Frontal cortex (tissue), 4 donors: ENCODE measurements around the gene DDX31. TPM values are rescaled to one million over a fixed set of nuclear protein-coding genes. Genes with fewer than 3 reads are reported as not detected.

Experiments used
- DNase-seq, 2 donors: peaks; one replicate each; pipeline ENCODE4 v3.0.0; 2012; ENCODE audit warnings: low spot score in 2 of 2
- FAIRE-seq: peaks from 2 replicates; lab custom pipeline; 2012; peaks lifted over from hg19 to GRCh38; lab: Jason Lieb, UNC
- total RNA-seq: library from RNA; depleted of rRNA; stranded (reverse); fragments of >200 nt; gene quantifications from one replicate; pipeline ENCODE4 v1.2.3, GENCODE V29; 2014
- donor health status: control.
- donor health status: control.
- donor health status: control.

Gene DDX31
- total RNA-seq, 1 donor from 2014 or later, result 7.3 TPM

- no peak for DNase-seq
- FAIRE-seq, result no peak
These were observed 112.6 kb downstream of the DDX31 start for GRCh38 chr9:132557159-132557558.

DNA sequence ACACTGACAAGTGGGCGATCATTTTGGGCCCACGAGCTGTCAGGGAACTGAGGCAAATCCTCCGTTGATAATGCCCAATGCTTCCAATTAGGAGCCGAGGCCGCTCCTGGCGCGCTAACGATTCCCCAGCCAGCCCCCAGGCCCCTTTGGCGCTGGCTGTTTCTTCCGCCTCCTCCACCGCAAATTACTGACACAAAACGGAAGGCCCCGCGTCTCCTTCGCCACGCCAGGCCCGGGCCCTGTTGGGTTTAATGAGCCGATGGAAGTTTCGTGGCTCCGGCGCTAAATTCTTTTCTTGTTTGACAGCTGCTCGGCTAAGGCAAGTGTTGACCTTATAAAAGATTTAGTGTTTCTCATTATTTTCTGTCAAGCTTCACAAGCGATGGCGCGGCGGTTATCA is 113.1 kb downstream of the DDX31 start:
- no peak for FAIRE-seq
- DNase-seq, result no peak

DNA sequence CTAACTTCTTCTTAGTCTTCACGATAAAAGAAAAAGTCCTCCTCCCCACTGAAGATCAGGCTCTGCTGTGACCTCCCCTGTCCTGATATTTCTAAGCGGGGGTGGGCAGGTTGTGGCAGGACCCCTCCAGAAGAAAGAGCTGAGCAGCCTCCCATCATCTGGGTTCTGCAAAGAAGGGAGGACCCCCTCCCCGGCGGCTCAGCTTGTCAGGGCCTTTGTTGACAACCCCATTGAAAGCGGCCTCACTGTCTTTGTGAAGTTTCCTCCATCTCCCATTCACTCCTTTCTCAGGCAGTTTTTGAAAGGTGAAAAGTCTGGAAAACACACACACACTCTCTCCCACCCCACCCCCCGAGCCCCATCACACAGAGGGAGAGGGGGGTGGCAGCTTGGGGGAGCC is 113.5 kb downstream of the DDX31 start:
- no peak for DNase-seq
- no peak for FAIRE-seq

- FAIRE-seq, result no peak
- no peak for DNase-seq
These were observed 114.3 kb downstream of the DDX31 start for GRCh38 chr9:132555528-132555927.

GRCh38 chr9:132554755-132555154 is 115.0 kb downstream of the DDX31 start:
- no peak for DNase-seq

GRCh38 chr9:132552041-132552440 is 117.7 kb downstream of the DDX31 start:
- FAIRE-seq, result no peak
- DNase-seq, result no peak

More at GRCh38 chr9:132554755-132555154, 115.0 kb downstream of the DDX31 start:
- no peak for FAIRE-seq

DNA sequence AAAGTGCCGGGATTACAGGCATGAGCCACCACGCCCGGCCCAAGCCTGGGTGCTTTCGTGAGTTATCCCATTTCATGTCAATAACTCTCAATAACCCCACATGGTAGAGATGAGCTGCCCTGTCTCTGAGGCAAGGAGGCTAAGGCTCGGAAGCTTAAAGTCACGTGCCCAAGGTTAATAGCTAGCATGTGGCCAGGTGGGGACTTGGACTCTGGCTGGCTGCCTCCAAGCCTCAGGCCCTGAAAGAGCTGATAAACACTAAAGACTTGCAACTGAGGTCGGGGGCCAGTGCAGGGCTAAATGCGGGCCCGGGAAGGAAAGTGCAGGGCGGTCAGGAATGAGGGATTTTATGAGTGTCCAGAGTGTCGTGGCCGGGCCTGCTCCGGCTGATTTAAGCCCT is 118.2 kb downstream of the DDX31 start:
- DNase-seq (no peak), FAIRE-seq (no peak)

- no peak for DNase-seq
- no peak for FAIRE-seq
These were observed 120.8 kb downstream of the DDX31 start for GRCh38 chr9:132548751-132549640.

DNA sequence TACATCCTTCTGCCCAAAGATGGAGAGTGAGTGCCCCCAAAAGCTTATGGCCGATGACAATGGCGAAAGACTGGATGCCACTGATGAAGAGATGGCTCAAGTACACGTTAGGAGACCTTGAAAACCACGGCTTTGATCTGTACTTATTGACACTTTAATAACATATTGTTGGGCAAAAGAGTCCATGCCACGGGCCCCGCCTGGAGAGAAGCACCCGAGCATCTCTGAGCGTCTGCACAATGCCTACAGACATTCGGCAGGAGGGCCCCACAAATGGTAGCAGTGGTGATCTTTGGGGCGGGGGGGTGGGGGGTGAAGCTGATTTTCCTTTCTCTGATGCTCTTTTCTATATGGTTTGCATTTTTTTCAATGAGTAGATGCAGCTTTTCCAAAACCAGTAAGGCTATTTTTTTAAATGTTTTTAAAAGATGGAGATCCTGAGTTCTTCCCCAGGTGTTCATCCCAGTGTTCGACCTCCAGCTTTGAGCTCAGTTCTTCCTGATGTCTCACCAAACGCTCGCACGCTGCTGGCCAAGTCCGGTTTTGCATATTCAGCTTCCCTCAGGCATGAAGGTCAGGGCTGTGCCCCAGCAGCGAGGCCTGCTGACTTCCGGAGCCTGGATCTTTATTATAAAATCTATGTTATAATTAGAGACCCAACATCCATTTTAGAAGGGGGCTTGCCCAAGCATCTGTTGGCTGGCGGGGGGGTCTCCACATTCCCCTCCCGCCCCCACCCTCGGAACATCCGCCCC is 121.6 kb downstream of the DDX31 start:
- no peak for DNase-seq
- no peak for FAIRE-seq

DNA sequence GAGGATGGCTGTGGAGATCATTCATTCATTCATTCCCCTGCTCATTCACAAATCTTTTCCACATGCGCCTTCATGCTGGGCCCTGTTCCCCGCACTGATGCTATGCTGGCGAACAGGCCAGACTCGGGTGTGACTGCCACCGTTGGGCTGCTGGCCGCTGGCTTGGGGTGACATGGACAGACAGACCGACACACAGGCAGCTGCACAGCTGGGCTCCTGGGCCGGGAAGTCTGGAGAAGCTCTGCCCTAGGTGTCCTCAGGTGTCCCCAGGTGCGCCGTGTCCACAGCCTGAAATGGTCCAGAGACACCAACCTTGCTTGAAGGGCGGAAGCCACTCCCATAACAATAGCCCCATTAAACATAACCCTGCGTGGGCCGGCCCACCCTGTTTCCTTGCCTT is 122.3 kb downstream of the DDX31 start:
- FAIRE-seq (no peak), DNase-seq (no peak)

- no peak for FAIRE-seq
- no peak for DNase-seq
These were observed 122.7 kb downstream of the DDX31 start for GRCh38 chr9:132547052-132547431.

DNA sequence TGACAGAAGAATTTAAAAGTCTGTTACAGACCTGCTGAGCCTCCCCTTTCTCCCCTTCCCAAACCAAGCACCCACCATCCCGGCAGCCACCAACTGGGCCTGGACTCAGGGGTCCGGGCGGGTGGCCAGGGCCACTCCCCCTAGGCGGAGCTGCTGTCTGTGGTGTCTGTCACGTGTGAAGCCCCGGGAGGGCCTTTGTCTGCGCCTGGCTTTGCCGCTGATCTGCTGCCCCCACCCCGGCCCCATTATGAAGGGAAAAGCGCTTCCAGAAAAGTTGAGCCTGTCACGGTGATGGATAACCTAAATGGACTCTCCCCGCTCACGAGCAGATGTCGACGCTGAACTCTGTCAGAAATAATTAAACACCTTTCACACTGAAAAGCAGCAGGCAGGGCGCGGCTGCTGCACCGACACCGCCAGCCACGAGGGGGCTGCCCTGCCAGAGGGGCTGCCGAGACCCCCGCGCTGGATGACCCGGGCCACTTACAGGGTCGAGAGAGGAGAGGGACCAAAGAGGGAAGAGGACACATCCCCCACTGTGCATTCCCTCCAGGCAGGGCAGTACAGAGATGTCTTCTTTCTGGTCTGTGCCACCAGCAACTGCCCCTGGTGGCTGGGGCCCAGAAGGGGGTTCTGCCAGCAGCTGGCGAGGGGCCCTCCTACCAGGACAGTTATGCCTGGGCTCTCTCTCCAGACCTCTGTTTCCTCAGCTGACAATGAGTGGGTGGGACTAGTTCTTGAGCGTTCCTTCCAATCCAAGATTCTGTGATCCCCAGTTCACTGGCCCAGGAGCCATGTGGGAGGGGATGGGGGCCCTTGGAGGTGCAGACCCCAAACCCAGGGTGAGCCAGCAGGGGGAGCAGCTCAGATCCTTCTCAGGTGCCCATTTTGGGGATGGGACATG is 123.4 kb downstream of the DDX31 start:
- DNase-seq, result peak; percentile 38 to 60
- FAIRE-seq, result no peak

DNA sequence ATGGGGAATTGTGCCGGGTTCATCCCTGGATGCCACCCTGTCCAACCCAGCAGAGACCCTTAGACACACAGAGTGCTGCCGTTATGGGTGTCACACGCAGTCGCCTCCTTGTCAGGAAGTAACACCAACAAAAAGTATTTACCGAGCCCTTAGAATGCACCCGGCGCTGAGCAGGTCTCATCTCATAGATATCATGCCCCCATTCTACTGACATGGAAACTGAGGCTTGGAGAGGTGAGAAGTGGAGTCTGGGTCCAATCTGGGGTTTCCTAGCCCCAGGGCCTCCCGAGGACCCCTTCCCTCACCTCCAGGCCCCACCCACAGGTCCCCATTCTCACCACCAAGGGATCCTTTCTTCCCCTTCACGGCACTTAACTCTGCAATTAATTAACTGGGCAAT is 124.2 kb downstream of the DDX31 start:
- DNase-seq, result no peak
- no peak for FAIRE-seq

DNA sequence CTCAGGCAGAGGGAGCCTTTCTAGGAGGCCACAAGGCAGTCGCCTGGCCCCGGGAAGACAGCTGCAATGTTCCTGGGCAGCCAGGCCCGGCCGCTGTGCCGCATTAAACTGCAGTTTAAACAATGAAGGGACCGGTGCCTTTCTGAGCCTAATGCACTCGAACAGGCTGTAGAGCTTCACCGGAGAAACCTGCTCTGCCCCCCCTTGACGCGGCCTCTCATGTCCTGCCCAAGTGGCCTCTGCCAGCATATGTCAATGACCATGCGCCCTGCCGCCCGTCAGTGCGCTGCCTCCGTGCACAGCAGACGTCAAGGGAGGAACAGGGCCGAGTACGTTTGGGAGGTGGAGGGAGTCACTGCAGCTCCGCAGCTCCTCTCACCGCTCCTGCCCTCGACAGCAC is 125.8 kb downstream of the DDX31 start:
- FAIRE-seq (no peak), DNase-seq (no peak)

GRCh38 chr9:132543251-132543650 is 126.5 kb downstream of the DDX31 start:
- FAIRE-seq (no peak), DNase-seq (no peak)

Other genes with a start within 250 kb of the DDX31 start
- not detected for gene BARHL1, start 87.4 kb downstream of the DDX31 start, total RNA-seq
- 18.3 TPM for gene GTF3C4, start 481 bp upstream of the DDX31 start, total RNA-seq
- 1.2 TPM for gene AK8, start 208.3 kb upstream of the DDX31 start, total RNA-seq
- 2.0 TPM for gene SPACA9, start 208.9 kb upstream of the DDX31 start, total RNA-seq